T-cell (primary cell): Measurements from ENCODE around the gene HMGB2. TPM values are rescaled to one million over a fixed set of nuclear protein-coding genes. Genes with fewer than 3 reads are reported as not detected.

Experiments
- ATAC-seq, 4 experiments: fragments of 200-7000 bp in 3 of 4; fragments of 150-1000 bp in 1 of 4; cut with Tn5 transposase; replicated peaks in 1 of 4; 1 replicate in 3 of 4; 2 replicates in 1 of 4; pipeline ENCODE4 v1.10.0; 2021; ENCODE audit warnings: moderate library complexity in 3 of 4, mild to moderate bottlenecking in 2 of 4, moderate number of reproducible peaks in 1 of 4
- CTCF ChIA-PET, 2 donors: fragments of 300-600 bp; sonication (Branson Sonifier 250); formaldehyde crosslinking; loops; one replicate each; lab custom pipeline; 2022; ENCODE audit warnings: antibody characterized with exemption in 2 of 2; lab: Charles Lee
- POLR2A ChIA-PET, 2 donors: fragments of 300-600 bp; sonication (Branson Sonifier 250); formaldehyde crosslinking; loops; one replicate each; lab custom pipeline; 2022; ENCODE audit warnings: antibody characterized with exemption in 2 of 2; lab: Charles Lee
- DNase-seq, 35 experiments: peaks; one replicate each; pipeline versions ENCODE4 v3.0.0 to v3.0.0-alpha.2; 2013 to 2023
- H3K27ac ChIP-seq: one replicate; pipeline ENCODE4 v1.5.1; 2013; ENCODE audit warnings: low read length
- H3K27me3 ChIP-seq, 2 experiments: replicated peaks in 1 of 2; 1 replicate in 1 of 2; 2 replicates in 1 of 2; pipeline versions ENCODE4 v1.6.1 to v1.7.0; 2013; ENCODE audit warnings: low read length in 1 of 2, mixed read lengths in 1 of 2; ENCODE audit not compliant: control insufficient read depth in 2 of 2, insufficient read depth in 2 of 2; ENCODE audit errors: extremely low read depth in 1 of 2
- H3K36me3 ChIP-seq, 2 donors: 1 replicate in 1 of 2; 2 replicates in 1 of 2; pipeline versions ENCODE4 v1.6.1 to v1.7.0; 2013; ENCODE audit warnings: low read length in 1 of 2; ENCODE audit not compliant: control insufficient read depth in 2 of 2, insufficient read depth in 1 of 2; ENCODE audit errors: extremely low read depth in 1 of 2
- H3K4me1 ChIP-seq, 2 experiments: 1 replicate in 1 of 2; 2 replicates in 1 of 2; pipeline versions ENCODE4 v1.6.1 to v1.7.0; 2013; ENCODE audit warnings: low read length in 2 of 2, mixed read lengths in 1 of 2; ENCODE audit not compliant: insufficient read depth in 2 of 2, control insufficient read depth in 1 of 2; ENCODE audit errors: extremely low read depth in 1 of 2
- H3K4me3 ChIP-seq, 2 donors: 1 replicate in 1 of 2; 2 replicates in 1 of 2; pipeline versions ENCODE4 v1.5.1 to v1.7.0; 2013; ENCODE audit warnings: mild to moderate bottlenecking in 2 of 2, low read length in 1 of 2, moderate library complexity in 1 of 2; ENCODE audit not compliant: control insufficient read depth in 1 of 2; ENCODE audit errors: extremely low read depth in 1 of 2
- H3K9me3 ChIP-seq: 2 replicates; pipeline ENCODE4 v1.7.0; 2013
- H3K27ac Mint-ChIP-seq, 2 donors: one replicate each; pipeline ENCODE4 v1.8.0; 2020 to 2021; ENCODE audit warnings: mild to moderate bottlenecking in 2 of 2, mixed read lengths in 2 of 2
- H3K27me3 Mint-ChIP-seq, 2 donors: one replicate each; pipeline ENCODE4 v1.8.0; 2021 to 2022; ENCODE audit warnings: mixed read lengths in 2 of 2
- H3K36me3 Mint-ChIP-seq: one replicate; pipeline ENCODE4 v1.8.0; 2021; ENCODE audit warnings: mixed read lengths
- H3K4me1 Mint-ChIP-seq, 3 donors: one replicate each; pipeline ENCODE4 v1.8.0; 2020 to 2022; ENCODE audit warnings: mixed read lengths in 3 of 3, mild to moderate bottlenecking in 1 of 3
- H3K4me3 Mint-ChIP-seq, 3 donors: one replicate each; pipeline ENCODE4 v1.8.0; 2020 to 2022; ENCODE audit warnings: mild to moderate bottlenecking in 3 of 3, mixed read lengths in 3 of 3, moderate library complexity in 3 of 3
- H3K9me3 Mint-ChIP-seq, 3 donors: one replicate each; pipeline ENCODE4 v1.8.0; 2020 to 2022; ENCODE audit warnings: mixed read lengths in 3 of 3
- WGBS: methylation state at CpG from one replicate; pipeline ENCODE4 v1.1.5; 2013; ENCODE audit warnings: missing lambda C conversion rate; ENCODE audit not compliant: insufficient coverage; 5-methylcytosine and 5-hydroxymethylcytosine counted together
- total RNA-seq, 35 experiments: library from RNA in 6 of 35; stranded (reverse) in 6 of 35; fragments of 120-200 nt in 1 of 35; gene quantifications; one replicate each; pipeline versions ENCODE4 v1.2.1 to v1.2.4 and lab custom pipeline; 2013 to 2026

Gene HMGB2
- 100 to 1,000 TPM in 3 of 5 donors, 10 to 100 TPM in 2; 87.6 to 151 (median 103) TPM for total RNA-seq
- total RNA-seq (2013): 112 TPM
- total RNA-seq (lab: John Stamatoyannopoulos, UW): 9.1 to 201 (median 104) reads per million in 29 experiments

DNA sequence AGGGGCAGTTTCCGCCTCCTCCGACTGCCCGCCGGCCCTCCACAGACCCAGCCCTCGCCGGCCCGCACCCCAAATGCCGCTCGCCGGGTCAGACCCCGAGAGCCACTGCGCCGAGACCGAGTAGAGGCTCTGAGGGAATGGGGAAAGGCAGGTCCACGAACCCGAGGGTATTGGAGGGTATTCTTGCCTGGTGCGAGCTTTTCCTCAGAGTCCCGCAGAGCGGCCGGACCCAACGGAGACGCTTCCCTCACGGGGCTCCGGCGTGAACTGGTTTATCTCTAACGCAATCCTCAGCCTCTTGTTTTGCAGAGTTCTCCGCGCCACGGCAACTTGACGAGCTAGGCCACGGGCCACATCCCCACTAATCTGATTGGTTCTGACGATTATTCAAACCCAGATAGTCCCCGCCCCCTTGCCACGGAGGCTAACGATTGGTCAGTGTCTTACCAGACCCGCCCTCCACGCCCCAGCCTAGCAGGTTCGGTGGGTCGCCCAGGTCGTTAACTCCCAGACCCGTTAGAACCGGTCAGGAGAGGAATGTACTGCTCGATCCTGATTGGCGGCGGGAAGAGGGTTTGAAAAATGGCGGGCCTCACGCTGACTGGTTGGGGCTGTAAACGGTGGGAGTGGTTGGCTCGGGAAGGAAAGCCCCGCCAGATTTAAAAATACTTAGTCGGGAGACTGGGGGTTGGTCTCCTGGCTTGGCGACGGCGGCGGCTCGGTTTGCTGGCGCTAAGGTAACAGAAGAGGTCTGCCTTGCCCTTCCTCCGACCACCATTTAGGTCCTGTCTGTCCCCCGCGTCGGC is at the start of gene HMGB2:
TSS of gene HMGB2 (minus strand) at position 274 of the 806 bp plus-strand sequence. CDS start 709 bp downstream, outside the sequence.
- H3K9me3 ChIP-seq: no peaks in the 10 kb centered on the region
- peak; percentile 89 to 94 (median 92) for ATAC-seq
- H3K36me3 ChIP-seq: peaks cover 0 to 11% of the 10 kb centered on the region in 2 donors
- H3K27ac ChIP-seq: peak within 1 kb of the TSS; percentile 91
- peak within 1 kb of the TSS; percentile 93 to 97 (median 96) for H3K4me3 Mint-ChIP-seq
- peaks cover 15% of the 10 kb centered on the region for H3K36me3 Mint-ChIP-seq
- peak within 1 kb of the TSS; percentile 97 to 98 for H3K27ac Mint-ChIP-seq
- 0% methylated on average over 60 of the region's 61 CpGs for WGBS
- peak within 1 kb of the TSS; percentile 72 to 100 for H3K4me3 ChIP-seq
- POLR2A ChIA-PET: interaction anchor here (0.6 to 3.5 kb wide), 12 partner anchors 12 to 44 kb away, joined by 3 to 114 read pairs (median 3); partner anchors contain the start of gene SAP30 (in 2 of the 2)
- H3K4me1 ChIP-seq: peaks cover 13 to 16% of the 10 kb centered on the region in 2 experiments
- DNase-seq: peak; percentile 97 to 100 (median 99)
- H3K9me3 Mint-ChIP-seq: no peaks in the 10 kb centered on the region
- H3K4me1 Mint-ChIP-seq: peaks cover 26 to 29% (median 27%) of the 10 kb centered on the region in 3 donors
- CTCF ChIA-PET: interaction anchor here (0.7 to 3.5 kb wide), 7 partner anchors 15 to 86 kb away, joined by 3 to 40 read pairs (median 3); partner anchors contain the start of gene SAP30 (in 1 of the 2)
- peaks cover 4 to 11% of the 10 kb centered on the region in 2 donors for H3K27me3 Mint-ChIP-seq
- H3K27me3 ChIP-seq: no peaks in the 10 kb centered on the region

DNA sequence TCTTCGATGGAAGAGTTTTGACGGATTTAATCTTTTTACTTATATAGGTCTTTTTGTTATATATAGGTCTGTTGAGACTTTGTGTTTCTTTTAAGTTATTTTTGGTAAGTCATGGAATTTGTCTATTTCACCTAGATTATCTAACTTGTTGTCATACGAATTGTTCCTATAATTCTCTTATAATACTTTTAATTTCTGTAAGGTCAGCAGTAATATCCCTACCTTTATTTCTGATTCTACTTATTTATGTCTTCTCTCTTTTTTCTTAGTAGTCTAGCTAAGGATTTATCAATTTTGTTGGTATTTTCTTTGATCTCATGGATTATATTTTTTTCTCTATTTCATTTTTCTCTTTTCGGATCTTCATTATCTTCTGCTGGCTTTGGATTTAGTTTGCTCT is 48.2 kb upstream of the HMGB2 start:
- CTCF ChIA-PET: interaction anchor here in 1 of 2 donors (0.5 kb wide), 1 partner anchor 27 kb away, joined by 3 read pairs; no protein-coding TSS in a partner anchor
- Mint-ChIP-seq H3K27ac (no peak overlapping the region), H3K36me3 (peaks cover 2% of the 10 kb centered on the region), H3K4me3 (no peak overlapping the region), H3K4me1 (no peaks in the 10 kb centered on the region), H3K27me3 (peaks cover 0 to 3% of the 10 kb centered on the region in 2 donors), H3K9me3 (no peaks in the 10 kb centered on the region)
- no peaks in the 10 kb centered on the region for H3K36me3 ChIP-seq
- no peaks in the 10 kb centered on the region for H3K9me3 ChIP-seq
- POLR2A ChIA-PET: no interaction called here
- H3K4me1 ChIP-seq: no peaks in the 10 kb centered on the region
- H3K27me3 ChIP-seq: no peaks in the 10 kb centered on the region
- H3K27ac ChIP-seq: no peak overlapping the region
- DNase-seq (no peak), ATAC-seq (no peak)
- no CpG with 5 or more reads among the region's 4 CpGs for WGBS
- no peak overlapping the region for H3K4me3 ChIP-seq

- no peaks in the 10 kb centered on the region for H3K4me1 Mint-ChIP-seq
- no peaks in the 10 kb centered on the region for H3K9me3 Mint-ChIP-seq
- no peak overlapping the region for H3K27ac ChIP-seq
- H3K4me3 Mint-ChIP-seq: no peak overlapping the region
- CTCF ChIA-PET: interaction anchor here in 1 of 2 donors (1.0 kb wide), 1 partner anchor 10 kb away, joined by 3 read pairs; no protein-coding TSS in a partner anchor
- DNase-seq (no peak), ATAC-seq (no peak)
- peaks cover 2% of the 10 kb centered on the region for H3K36me3 Mint-ChIP-seq
- POLR2A ChIA-PET: no interaction called here
- H3K9me3 ChIP-seq: no peaks in the 10 kb centered on the region
- H3K36me3 ChIP-seq: no peaks in the 10 kb centered on the region
- H3K4me1 ChIP-seq: no peaks in the 10 kb centered on the region
- H3K4me3 ChIP-seq: no peak overlapping the region
- 100% methylated on average over 1 of the region's 1 CpG for WGBS
- peaks cover 0 to 3% of the 10 kb centered on the region in 2 donors for H3K27me3 Mint-ChIP-seq
- H3K27ac Mint-ChIP-seq: no peak overlapping the region
- H3K27me3 ChIP-seq: no peaks in the 10 kb centered on the region
Observed at GRCh38 chr4:173381610-173382009, 47.5 kb upstream of the HMGB2 start.

GRCh38 chr4:173380987-173381386 is 46.8 kb upstream of the HMGB2 start:
- H3K4me3 Mint-ChIP-seq: no peak overlapping the region

GRCh38 chr4:173379929-173380328 is 45.8 kb upstream of the HMGB2 start:
- DNase-seq: no peak
- ATAC-seq: no peak
- H3K36me3 ChIP-seq: no peaks in the 10 kb centered on the region
- 60% methylated on average over 1 of the region's 3 CpGs for WGBS
- no peak overlapping the region for H3K27ac ChIP-seq
- ChIA-PET CTCF (no interaction called here), POLR2A (no interaction called here)
- no peaks in the 10 kb centered on the region for H3K9me3 Mint-ChIP-seq
- no peaks in the 10 kb centered on the region for H3K4me1 ChIP-seq
- peaks cover 2% of the 10 kb centered on the region for H3K36me3 Mint-ChIP-seq
- H3K4me1 Mint-ChIP-seq: no peaks in the 10 kb centered on the region
- no peak overlapping the region for H3K4me3 Mint-ChIP-seq
- H3K4me3 ChIP-seq: no peak overlapping the region
- H3K27me3 Mint-ChIP-seq: peaks cover 0 to 3% of the 10 kb centered on the region in 2 donors
- no peaks in the 10 kb centered on the region for H3K9me3 ChIP-seq
- no peak overlapping the region for H3K27ac Mint-ChIP-seq
- H3K27me3 ChIP-seq: peaks cover 0 to 3% of the 10 kb centered on the region in 2 experiments

More at GRCh38 chr4:173380987-173381386, 46.8 kb upstream of the HMGB2 start:
- no peaks in the 10 kb centered on the region for H3K9me3 ChIP-seq
- peaks cover 0 to 3% of the 10 kb centered on the region in 2 donors for H3K27me3 Mint-ChIP-seq
- ChIA-PET CTCF (interaction anchor here in 1 of 2 donors (1.0 kb wide), 1 partner anchor 9 kb away, joined by 3 read pairs; no protein-coding TSS in a partner anchor), POLR2A (no interaction called here)
- H3K4me1 Mint-ChIP-seq: no peaks in the 10 kb centered on the region
- H3K27ac Mint-ChIP-seq: no peak overlapping the region
- H3K4me3 ChIP-seq: no peak overlapping the region
- ATAC-seq (no peak), DNase-seq (no peak)
- H3K9me3 Mint-ChIP-seq: no peaks in the 10 kb centered on the region
- H3K27ac ChIP-seq: no peak overlapping the region
- peaks cover 2% of the 10 kb centered on the region for H3K36me3 Mint-ChIP-seq
- no peaks in the 10 kb centered on the region for H3K36me3 ChIP-seq
- no peaks in the 10 kb centered on the region for H3K4me1 ChIP-seq
- no peaks in the 10 kb centered on the region for H3K27me3 ChIP-seq

DNA sequence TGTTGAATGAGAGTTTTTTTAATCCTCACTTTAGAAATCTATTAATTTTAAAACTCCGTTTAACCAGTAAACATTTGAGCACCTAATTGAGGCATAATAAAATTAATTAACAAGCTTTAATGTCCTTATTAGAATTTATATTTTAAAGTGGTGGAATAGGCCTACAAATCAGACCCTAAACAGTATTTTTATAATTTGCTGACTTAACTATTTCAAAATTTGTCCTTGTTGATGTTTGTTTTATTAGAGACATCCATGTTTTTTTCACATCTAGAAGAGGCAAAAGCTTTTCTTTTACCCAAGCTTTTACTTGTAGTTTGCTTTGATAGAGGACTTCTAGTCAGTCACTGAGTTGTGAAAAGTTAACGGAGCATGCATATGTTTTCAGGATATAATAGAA is 40.4 kb upstream of the HMGB2 start:
- Mint-ChIP-seq H3K4me1 (peaks cover 14 to 19% (median 16%) of the 10 kb centered on the region in 3 donors), H3K27me3 (peaks cover 5 to 7% of the 10 kb centered on the region in 2 donors), H3K27ac (no peak overlapping the region), H3K36me3 (no peaks in the 10 kb centered on the region), H3K9me3 (no peaks in the 10 kb centered on the region), H3K4me3 (no peak overlapping the region)
- ATAC-seq (no peak), DNase-seq (no peak)
- H3K36me3 ChIP-seq: no peaks in the 10 kb centered on the region
- no peak overlapping the region for H3K27ac ChIP-seq
- no peak overlapping the region for H3K4me3 ChIP-seq
- peaks cover 7 to 13% of the 10 kb centered on the region in 2 experiments for H3K4me1 ChIP-seq
- CTCF ChIA-PET: interaction anchor here (0.7 to 1.2 kb wide), 3 partner anchors 21 to 43 kb away, joined by 3 read pairs; no protein-coding TSS in a partner anchor
- H3K9me3 ChIP-seq: no peaks in the 10 kb centered on the region
- peaks cover 0 to 17% of the 10 kb centered on the region in 2 experiments for H3K27me3 ChIP-seq
- POLR2A ChIA-PET: interaction anchor here in 1 of 2 donors (0.6 to 1.0 kb wide), 3 partner anchors 40 to 55 kb away, joined by 3 to 5 read pairs (median 4); partner anchors contain the start of gene HMGB2
- no CpG with 5 or more reads among the region's 2 CpGs for WGBS
